Activated CD8-positive, alpha-beta T cell treated with anti-CD3 and anti-CD28 coated beads for 36 hours (primary cell): Measurements from ENCODE around the gene RFX2. TPM values are rescaled to one million over a fixed set of nuclear protein-coding genes. Genes with fewer than 3 reads are reported as not detected.

Source experiments
- ATAC-seq: fragments of 200-7000 bp; cut with Tn5 transposase; one replicate; pipeline ENCODE4 v1.10.0; 2021; ENCODE audit warnings: mild to moderate bottlenecking, moderate library complexity
- CTCF ChIA-PET: fragments of 350-600 bp; sonication (Branson Sonifier 250); formaldehyde crosslinking; loops from one replicate; lab custom pipeline; 2021; ENCODE audit warnings: antibody characterized with exemption; lab: Charles Lee
- POLR2A ChIA-PET: fragments of 350-600 bp; sonication (Branson Sonifier 250); formaldehyde crosslinking; loops from one replicate; lab custom pipeline; 2021; ENCODE audit warnings: antibody characterized with exemption; lab: Charles Lee
- DNase-seq: peaks from one replicate; pipeline ENCODE4 v3.0.0-alpha.2; 2020
- H3K27ac Mint-ChIP-seq: one replicate; pipeline ENCODE4 v1.8.0; 2021; ENCODE audit warnings: mild to moderate bottlenecking, mixed read lengths
- H3K27me3 Mint-ChIP-seq: one replicate; pipeline ENCODE4 v1.8.0; 2021; ENCODE audit warnings: mixed read lengths
- H3K36me3 Mint-ChIP-seq: one replicate; pipeline ENCODE4 v1.8.0; 2021; ENCODE audit warnings: low read depth, mixed read lengths
- H3K4me1 Mint-ChIP-seq: one replicate; pipeline ENCODE4 v1.8.0; 2021; ENCODE audit warnings: low read depth, mixed read lengths
- H3K4me3 Mint-ChIP-seq: one replicate; pipeline ENCODE4 v1.8.0; 2021; ENCODE audit warnings: mild to moderate bottlenecking, moderate library complexity, mixed read lengths
- H3K9me3 Mint-ChIP-seq: one replicate; pipeline ENCODE4 v1.8.0; 2021; ENCODE audit warnings: mixed read lengths
- intact Hi-C: fragments of 100-400 bp; cut with micrococcal nuclease; formaldehyde crosslinking; loops from one replicate; pipeline ENCODE4 v1.10.0; 2022
- total RNA-seq, 2 experiments: library from RNA; stranded (reverse); gene quantifications; one replicate each; pipeline ENCODE4 v1.2.3, GENCODE V29; 2021
- TF ChIP-seq, protein P1 (sequence below): fragments of 200-600 bp; IDR thresholded peaks from one replicate; pipeline ENCODE4 v1.8.0; 2022; ENCODE audit warnings: antibody characterized with exemption, mild to moderate bottlenecking

RFX2 gene
- total RNA-seq, 2 experiments from 2014 or later, result 8.9 to 10.5 TPM

DNA sequence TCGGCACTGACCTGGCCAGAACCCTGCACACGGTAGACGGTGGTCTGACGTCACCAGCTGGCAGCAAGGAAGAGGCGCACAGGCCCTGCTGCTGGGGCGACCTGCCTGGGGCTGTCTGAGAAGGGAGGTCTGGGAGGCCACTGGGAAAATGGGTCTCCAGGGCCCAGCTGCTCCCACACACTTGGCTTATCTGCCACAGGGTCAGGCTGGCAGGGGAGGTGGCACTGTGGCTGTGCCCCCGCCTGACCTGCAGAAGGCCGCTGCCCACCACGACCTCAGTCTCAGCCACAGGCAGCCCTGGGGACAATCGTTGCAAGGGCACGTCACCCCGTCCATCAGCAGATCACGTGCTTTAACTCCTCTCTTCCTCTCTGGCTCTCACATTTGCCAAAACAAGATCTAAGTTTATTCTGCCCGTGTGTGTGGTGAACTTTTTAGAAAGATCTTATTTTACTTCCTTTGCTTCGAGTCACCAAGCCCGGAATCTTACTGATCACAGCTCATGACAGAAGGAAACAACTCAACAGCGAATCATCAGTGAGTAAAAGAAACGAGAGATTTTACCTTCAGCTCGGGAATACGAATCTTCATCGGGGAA, 87.1 kb downstream of the RFX2 start:
- POLR2A ChIA-PET, result interaction anchor here (1.4 to 1.8 kb wide), 2 partner anchors 39 to 219 kb away, joined by 3 to 6 read pairs; no protein-coding TSS in a partner anchor

DNA sequence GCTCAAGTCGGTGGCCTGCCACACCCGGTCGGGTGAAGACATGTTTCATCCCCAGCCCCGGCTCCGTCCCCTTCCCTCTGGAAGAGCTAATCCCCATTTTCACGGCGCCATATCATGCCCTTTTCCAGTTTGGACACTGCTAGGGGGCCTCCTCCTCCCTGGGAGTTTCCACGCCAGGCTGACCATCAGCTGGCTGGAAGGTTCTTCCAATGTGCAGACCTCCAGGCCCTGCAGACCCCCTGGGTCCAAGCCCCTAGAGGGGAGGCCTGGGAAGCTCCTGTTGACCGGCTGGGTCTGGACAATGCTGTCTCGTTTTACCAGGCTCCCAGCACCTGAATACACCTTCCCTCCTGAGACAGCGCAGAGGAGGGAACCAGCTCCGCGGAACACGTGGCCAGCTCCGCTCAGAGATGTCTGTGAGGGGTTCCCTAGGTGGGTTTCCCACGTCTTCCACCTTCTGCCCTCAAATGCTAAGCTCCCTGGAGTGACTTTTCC, 87.7 kb downstream of the RFX2 start:
- DNase-seq, result no peak
- ChIA-PET POLR2A (interaction anchor here (0.6 to 1.8 kb wide), 5 partner anchors 34 to 367 kb away, joined by 3 to 6 read pairs (median 3); no protein-coding TSS in a partner anchor), CTCF (interaction anchor here (0.8 to 3.5 kb wide), 36 partner anchors 9 to 252 kb away, joined by 3 to 91 read pairs (median 6); partner anchors contain the start of genes NDUFA11, NRTN, RANBP3 and VMAC)
- no peaks in the 10 kb centered on the region for H3K9me3 Mint-ChIP-seq
- peak; percentile 14 for ATAC-seq
- peaks cover 2% of the 10 kb centered on the region for H3K4me1 Mint-ChIP-seq
- no peak overlapping the region for H3K27ac Mint-ChIP-seq
- no peaks in the 10 kb centered on the region for H3K36me3 Mint-ChIP-seq
- TF ChIP-seq, protein P1, sequence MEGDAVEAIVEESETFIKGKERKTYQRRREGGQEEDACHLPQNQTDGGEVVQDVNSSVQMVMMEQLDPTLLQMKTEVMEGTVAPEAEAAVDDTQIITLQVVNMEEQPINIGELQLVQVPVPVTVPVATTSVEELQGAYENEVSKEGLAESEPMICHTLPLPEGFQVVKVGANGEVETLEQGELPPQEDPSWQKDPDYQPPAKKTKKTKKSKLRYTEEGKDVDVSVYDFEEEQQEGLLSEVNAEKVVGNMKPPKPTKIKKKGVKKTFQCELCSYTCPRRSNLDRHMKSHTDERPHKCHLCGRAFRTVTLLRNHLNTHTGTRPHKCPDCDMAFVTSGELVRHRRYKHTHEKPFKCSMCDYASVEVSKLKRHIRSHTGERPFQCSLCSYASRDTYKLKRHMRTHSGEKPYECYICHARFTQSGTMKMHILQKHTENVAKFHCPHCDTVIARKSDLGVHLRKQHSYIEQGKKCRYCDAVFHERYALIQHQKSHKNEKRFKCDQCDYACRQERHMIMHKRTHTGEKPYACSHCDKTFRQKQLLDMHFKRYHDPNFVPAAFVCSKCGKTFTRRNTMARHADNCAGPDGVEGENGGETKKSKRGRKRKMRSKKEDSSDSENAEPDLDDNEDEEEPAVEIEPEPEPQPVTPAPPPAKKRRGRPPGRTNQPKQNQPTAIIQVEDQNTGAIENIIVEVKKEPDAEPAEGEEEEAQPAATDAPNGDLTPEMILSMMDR, result peak; percentile 37
- intact Hi-C loops, result loop anchor here (2.0 kb wide), 1 partner anchor 36 kb away; no protein-coding TSS in a partner anchor
- no peak overlapping the region for H3K4me3 Mint-ChIP-seq
- no peaks in the 10 kb centered on the region for H3K27me3 Mint-ChIP-seq

More for the DNA sequence above, 87.1 kb downstream of the RFX2 start:
- no peak for ATAC-seq
- Mint-ChIP-seq H3K27me3 (no peaks in the 10 kb centered on the region), H3K9me3 (no peaks in the 10 kb centered on the region), H3K4me3 (no peak overlapping the region), H3K4me1 (peaks cover 2% of the 10 kb centered on the region), H3K27ac (no peak overlapping the region), H3K36me3 (no peaks in the 10 kb centered on the region)
- no peak for DNase-seq
- intact Hi-C loops, result loop anchor here (2.0 kb wide), 1 partner anchor 36 kb away; no protein-coding TSS in a partner anchor
- CTCF ChIA-PET, result interaction anchor here (0.8 to 3.5 kb wide), 29 partner anchors 10 to 223 kb away, joined by 3 to 91 read pairs (median 8); partner anchors contain the start of genes NDUFA11, NRTN, RANBP3 and VMAC
- TF ChIP-seq, protein P1, result no peak

DNA sequence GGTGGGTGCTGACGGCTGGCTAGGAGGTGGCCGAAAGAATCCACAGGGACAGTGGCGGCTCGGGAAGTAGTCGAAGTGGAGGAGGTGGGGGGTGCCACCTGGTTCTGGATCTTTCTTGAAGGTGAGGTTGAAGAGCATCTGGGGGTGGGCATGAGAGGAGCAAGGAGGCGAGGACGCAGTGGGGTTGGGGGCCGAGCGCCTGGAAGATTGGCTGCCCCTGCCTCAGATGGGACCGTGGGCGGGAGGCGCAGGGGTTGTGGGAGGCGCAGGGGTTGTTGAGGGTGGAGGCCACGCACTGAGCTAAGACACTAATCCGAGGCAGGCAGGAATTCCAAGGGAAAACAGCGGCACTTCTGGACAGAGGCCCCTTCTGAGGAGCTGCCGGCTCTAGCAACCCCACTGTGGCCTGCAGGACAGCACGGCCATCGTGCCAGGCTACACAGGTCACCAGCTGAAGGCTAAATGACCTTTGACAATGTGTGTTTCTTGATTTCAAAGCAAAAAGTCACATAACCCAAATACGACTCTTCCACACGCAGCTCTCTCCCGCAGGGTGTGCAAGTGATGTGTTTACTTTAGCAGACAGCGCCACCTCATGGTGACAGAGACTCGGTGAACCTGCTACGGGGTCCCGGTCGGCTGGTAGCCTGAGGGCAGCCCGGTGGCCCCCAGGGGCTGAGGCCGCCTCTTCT, 88.3 kb downstream of the RFX2 start:
- Mint-ChIP-seq H3K27me3 (no peaks in the 10 kb centered on the region), H3K27ac (no peak overlapping the region), H3K9me3 (no peaks in the 10 kb centered on the region), H3K36me3 (no peaks in the 10 kb centered on the region), H3K4me3 (no peak overlapping the region), H3K4me1 (peaks cover 2% of the 10 kb centered on the region)
- POLR2A ChIA-PET, result interaction anchor here (0.6 to 1.8 kb wide), 5 partner anchors 33 to 366 kb away, joined by 3 to 6 read pairs (median 3); no protein-coding TSS in a partner anchor
- intact Hi-C loops, result loop anchor here (2.0 kb wide), 1 partner anchor 35 kb away; no protein-coding TSS in a partner anchor
- DNase-seq (peak; percentile 92), ATAC-seq (peak; percentile 97)
- CTCF ChIA-PET, result interaction anchor here (0.6 to 3.5 kb wide), 38 partner anchors 9 to 257 kb away, joined by 3 to 91 read pairs (median 5); partner anchors contain the start of genes NDUFA11, NRTN, RANBP3 and VMAC
- TF ChIP-seq, protein P1, result peak; percentile 74

DNA sequence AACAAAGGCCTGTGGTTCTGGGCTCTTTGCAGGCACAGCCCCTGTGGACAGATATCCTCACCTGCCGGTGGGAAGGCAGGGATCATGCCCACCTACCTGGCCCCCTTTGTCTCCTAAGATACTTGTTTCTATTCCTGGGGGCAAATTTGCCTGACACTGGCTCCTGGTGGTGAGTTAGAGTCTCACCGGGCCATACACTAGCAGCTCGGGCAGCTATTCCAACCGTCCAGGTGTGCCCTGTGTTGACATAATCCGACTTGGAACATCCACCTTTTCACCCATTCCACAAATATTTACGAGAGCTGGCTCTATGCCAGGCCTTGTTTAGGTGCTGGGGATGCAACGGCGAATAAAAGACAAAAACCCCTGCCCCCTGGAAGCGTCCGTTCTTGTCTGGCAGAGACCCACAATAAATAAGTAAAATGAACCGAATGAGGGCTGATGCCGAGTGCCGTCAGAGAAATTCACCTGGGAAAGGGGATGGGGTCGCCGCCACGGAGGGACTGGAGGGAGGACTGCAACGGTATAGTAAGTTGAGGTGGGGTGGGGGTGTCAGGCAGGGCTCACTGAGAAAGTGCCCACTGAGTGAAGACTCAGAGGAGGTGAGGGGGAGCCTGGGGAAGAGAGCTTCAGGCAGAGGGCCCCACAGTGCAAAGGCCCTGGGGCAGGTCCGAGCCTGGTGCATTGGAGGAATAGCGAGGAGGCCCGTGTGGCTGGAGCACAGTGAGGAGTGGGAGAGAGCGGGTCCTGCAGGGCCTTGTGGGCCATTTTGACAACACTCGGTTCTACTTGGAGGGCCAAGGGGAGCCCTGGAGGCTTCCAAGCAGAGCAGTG, 89.1 kb downstream of the RFX2 start:
- ChIA-PET POLR2A (no interaction called here), CTCF (interaction anchor here (0.6 to 3.5 kb wide), 18 partner anchors 8 to 258 kb away, joined by 3 to 91 read pairs (median 8); partner anchors contain the start of genes NDUFA11, NRTN, RANBP3 and VMAC)
- H3K36me3 Mint-ChIP-seq, result no peaks in the 10 kb centered on the region
- no peak for ATAC-seq
- H3K4me1 Mint-ChIP-seq, result peaks cover 2% of the 10 kb centered on the region
- TF ChIP-seq, protein P1, result no peak
- no peak overlapping the region for H3K4me3 Mint-ChIP-seq
- intact Hi-C loops, result no loop called here
- DNase-seq, result no peak
- H3K27ac Mint-ChIP-seq, result no peak overlapping the region
- H3K9me3 Mint-ChIP-seq, result no peaks in the 10 kb centered on the region
- no peaks in the 10 kb centered on the region for H3K27me3 Mint-ChIP-seq
